ENCODE results near the gene BMPER. TPM values are rescaled to one million over a fixed set of nuclear protein-coding genes. Genes with fewer than 3 reads are reported as not detected.
A peak's percentile ranks its signal among the peaks of the same experiment; 100 is the strongest.

BMPER gene
- total RNA-seq, 1 donor from 2014 or later: 2.7 TPM

DNA sequence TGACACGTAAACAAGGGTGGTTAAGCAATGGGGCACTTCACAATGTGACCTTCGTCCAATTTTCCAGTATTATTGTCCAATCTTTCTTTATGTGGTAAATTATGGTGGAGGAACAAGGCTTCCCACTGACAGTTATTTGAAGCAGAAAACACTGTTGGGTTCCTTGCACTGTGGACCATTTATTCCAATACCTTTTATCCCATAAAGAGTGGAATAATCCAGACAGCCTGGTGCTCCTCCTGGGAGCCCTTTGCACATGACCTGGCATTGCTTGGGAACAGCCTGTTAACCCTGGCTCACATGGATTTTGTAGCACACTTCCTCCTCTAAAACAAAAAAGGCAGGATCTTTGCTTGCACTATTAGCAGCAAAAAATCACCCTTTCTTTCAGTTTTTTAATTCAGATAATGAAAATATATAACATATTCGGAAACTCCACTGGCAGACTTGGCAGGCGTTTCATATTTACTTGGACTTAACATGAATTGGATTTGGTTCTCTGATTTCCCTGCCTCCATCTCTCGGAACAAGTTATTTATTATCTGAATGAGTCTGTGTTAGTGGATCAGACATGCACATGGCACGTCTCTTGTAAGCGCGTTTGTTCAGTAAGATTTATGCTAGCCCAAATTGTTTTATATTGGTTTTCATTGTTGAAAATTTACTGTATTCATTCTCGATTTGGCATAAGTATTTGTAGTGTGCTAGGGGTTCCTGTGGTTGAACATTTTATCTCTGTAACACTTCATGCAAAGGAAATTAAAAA is 59.3 kb downstream of the BMPER start:
- DNase-seq (ENCODE audit: extremely low read depth, low read depth, low spot score): no peak

DNA sequence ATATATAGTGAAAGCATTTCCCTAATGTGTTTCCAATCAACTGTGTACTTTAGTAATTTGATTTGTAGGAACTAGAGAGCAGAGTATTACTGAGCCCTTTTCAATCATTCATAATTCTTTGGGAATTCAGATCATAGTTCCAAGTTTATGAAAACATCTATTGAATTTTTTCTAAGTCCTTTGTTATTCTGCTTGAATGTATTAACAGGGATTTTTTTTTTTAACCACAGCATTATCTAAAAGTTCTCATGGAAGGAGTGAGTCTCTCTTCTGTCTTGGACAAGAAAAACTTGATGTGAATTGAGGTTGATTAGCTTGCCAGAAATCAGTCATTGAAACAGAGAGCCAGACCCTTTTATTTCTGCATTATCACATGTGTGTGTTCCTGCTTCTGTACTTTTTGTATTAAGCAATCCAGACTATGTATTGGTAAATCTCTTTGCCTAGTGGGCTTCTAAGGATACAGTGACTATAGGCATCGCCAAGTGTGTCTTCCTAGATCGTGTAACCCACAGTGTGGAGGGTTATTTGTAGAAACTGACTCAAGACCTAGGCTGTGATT is 59.9 kb downstream of the BMPER start:
- DNase-seq (ENCODE audit: extremely low read depth, low read depth, low spot score): no peak

DNA sequence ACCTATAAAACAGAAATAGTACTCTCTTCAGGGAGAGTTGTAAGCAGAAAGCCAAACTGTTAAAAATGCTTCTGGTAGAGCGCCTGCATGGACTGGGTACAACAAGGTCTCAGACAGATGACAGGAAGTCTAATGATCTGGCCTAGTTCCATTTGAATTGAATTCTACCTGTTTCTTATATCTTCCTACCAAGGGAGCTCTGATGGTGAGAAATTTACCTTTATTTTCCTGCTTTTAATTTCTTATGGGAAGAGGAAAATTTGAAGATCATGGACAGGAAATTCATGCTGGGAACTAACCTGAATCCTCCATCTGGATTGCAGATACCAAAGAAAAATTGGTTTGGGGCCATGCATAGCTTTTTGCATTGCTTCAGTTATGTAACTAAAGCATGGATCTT is 63.3 kb downstream of the BMPER start:
- no peak for DNase-seq (ENCODE audit: extremely low read depth, low read depth, low spot score)

DNA sequence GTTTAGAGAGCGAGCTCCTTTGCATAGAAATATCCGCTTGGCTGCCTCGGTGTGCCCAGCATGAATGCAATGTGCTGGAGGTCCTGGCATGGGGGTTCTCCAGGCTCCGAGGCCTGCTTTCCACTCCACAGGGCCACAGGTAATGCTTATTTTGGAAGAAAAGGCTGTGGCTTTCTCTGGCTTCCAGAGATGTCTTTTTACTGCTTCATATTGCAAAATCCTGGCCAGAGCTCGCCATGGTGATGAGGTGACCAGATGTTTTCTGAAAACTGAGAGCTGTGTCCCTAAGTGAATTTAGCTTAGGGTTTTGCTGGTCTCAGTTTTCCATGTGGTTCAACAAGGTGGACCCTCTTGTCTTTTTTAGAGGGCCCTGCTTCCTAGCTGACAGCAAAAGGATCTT is 65.2 kb downstream of the BMPER start:
- no peak for DNase-seq (ENCODE audit: extremely low read depth, low read depth, low spot score)

DNA sequence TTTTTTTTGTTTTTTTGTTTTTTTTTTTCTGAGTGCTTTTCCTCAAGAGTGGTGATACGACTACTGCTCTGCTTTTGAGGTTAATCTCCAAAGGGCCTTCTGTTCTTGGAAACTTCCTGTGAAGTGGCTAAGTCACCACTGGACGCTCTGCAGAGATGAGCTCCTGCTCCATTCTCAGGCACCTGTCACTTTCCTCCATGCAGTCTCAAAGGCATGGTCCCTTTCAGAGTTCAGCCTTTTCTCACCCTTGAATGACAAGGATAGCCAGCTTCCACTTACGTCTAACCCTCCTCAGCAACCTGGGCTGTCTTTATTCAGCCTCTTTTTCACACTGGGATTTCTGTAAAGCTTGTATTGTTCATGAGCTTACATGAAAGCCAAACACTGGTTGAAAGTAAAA is 65.8 kb downstream of the BMPER start:
- DNase-seq (ENCODE audit: extremely low read depth, low read depth, low spot score): no peak

DNA sequence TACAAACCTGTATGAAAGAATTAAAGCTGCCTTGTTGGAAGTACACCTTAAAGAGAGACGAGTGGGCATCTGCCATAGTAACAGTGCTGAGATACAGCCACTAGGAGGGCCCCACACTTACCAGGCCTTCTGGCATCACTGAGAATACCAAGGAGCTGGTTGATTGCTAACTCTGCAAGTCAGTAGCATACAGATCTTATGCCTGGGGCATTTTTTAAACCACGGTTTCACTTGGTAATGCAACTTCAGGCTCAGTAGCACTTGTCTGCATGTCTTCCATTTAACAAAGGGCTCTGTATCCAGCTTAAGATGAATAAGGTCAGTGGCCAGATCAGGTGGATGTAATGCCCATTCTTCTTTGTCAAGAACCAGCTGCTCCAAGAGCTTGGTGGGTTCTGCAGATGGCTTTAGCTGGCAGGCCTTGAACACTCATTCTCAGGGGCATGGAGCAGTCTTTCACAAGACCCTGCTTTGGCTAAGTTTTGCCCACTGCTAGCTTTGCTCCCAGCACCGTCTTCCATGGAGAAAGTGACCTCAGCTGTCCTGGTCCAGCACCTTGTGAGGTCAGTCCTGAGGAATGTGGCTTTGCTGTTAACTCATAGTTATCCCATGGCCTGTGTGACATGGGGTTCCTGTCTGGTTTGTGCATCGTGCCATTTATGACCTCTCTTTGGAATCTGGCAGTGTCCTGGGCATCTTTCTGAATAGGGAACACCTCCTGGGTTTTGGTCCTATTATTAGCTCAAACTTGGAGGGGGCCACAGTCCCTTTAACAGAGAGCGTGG is 68.1 kb downstream of the BMPER start:
- no peak for DNase-seq (ENCODE audit: extremely low read depth, low read depth, low spot score)

DNA sequence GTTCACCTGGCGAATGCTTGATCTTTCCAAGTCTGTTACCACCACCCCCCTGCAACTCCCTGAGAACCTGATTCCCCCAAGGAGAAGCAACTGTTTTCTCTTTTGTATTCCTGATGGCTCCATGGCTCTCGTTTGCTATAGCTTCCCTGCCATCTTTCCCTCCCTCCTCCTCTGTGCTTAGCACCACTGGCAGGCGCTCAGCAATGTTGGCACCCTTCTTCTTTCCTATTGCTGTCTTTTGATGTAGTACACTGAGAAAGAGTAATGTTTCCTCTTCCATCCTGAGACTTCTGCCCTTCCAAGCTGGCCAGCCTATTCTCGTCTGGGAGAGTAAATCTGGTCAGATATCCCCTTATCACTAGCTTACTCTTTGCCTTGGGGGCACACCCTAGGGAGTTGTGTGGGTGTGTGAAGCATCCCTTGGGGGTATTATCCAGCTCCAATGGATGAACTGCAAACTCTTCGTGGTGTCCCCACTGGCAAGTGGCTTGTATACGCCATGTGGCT is 74.0 kb downstream of the BMPER start:
- DNase-seq (ENCODE audit: extremely low read depth, low read depth, low spot score): no peak

DNA sequence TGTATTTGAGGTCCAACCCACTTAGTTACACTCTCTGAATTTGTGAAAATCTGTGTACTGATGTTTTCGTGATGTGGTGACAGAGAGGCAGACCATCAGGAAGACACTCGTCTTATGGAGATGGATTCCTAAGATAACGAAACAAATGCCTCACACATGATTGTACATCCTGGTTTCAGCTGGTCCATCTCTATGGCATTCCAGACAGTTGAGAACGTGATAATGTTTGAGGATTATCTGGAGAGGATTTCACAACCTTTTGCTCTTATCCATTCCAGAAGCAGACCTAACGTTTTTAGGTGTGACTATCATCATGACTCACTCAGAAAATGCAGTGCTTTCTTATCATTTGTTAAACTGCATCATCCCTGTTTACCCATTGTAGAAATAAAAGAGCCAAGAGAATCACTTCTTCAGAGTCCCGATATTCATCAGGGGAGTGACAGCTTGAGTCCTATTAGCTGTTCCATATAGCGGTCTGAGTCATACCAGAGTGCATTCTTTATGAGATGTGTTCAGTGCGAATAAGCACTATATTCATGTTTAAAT is 74.5 kb downstream of the BMPER start:
- DNase-seq (ENCODE audit: extremely low read depth, low read depth, low spot score): no peak

DNA sequence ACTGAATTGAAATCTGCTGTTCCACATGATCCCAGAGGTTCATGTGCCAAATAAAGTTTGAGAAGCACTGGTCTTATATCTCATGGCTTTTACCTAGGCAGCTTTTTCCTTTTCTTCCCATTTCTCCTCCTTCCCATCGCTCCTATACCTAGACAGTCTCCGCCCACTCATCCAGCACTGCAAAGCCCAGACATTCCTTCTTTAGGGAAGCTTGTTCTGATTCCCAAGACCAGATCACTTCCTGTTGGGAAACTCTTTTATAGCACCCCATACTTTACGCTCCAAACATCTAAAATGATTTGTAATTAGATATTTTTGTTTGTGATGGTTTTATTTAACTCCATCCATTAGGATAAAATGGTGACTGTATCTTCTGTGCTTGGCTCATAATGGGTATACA is 75.9 kb downstream of the BMPER start:
- DNase-seq (ENCODE audit: extremely low read depth, low read depth, low spot score): no peak

DNA sequence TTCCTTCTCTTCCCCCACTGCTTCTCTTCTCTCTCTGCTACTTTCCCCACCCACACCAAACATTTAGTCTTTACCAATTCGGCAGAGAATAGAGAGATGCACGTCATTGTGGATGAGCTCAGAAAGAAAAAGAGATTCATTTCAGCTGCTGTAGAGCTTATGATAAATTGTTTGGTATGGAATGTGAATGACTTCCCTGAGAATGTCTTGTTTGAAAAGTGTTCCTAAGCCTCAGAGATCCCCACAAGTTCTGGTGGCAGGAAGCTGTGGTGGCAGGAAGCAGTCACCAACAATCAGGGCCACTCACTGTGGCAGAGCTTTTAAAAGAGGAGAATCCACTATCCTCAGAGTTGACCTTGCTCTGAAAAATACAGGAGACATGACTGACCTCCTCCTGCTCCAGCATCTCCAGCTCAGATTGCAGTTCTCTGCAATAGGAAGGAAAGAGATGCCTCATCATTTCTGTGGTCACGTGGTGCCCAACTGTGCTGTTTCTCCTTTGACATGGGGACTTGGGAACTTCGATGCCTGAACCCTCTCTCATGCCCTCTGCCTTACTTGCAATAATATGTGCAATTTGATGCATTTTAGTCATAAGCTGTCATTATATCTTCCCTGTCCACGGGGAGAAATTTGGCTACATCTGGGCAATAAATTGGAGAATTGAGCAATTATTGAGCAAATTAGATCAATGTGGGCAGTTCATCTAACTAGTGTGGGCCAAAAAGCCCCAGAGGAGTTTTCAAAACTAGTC is 76.5 kb downstream of the BMPER start:
- DNase-seq (ENCODE audit: extremely low read depth, low read depth, low spot score): no peak

DNA sequence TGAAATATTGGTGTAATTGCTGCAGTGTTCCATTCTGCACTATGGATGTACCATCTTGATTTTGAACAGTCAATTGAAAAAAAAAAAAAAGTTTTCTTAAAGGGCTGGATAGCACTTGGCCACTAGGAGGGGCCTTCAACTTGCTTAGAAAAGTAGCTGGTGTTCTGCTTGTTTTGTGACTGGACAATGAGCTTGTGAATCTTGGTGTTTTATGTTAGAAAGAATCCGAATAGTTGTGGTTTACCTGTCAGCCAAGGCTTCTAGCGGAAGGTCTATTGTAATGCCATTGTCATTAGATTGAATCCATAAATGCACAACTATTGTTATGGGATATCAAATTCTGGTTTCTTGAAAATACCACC is 77.1 kb downstream of the BMPER start:
- no peak for DNase-seq (ENCODE audit: extremely low read depth, low read depth, low spot score)

DNA sequence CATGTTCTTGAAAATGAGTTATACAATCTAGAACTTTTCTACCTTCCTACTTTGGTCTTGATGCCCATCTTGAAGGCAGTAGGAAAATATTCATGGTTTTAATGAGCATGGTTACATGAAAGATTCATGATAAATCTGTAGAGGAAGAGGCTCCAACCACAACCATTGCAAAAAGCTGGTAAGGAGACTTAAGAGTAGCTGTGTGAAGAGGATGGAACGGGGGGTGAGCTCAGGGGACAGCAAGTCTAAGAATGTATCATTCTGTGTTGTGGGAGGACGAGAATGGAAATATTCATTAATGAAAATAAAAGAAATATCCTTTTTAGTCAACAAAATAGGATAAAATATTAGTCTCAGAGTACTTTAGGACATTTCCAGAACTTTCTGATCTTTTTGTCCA is 81.1 kb downstream of the BMPER start:
- no peak for DNase-seq (ENCODE audit: extremely low read depth, low read depth, low spot score)

DNA sequence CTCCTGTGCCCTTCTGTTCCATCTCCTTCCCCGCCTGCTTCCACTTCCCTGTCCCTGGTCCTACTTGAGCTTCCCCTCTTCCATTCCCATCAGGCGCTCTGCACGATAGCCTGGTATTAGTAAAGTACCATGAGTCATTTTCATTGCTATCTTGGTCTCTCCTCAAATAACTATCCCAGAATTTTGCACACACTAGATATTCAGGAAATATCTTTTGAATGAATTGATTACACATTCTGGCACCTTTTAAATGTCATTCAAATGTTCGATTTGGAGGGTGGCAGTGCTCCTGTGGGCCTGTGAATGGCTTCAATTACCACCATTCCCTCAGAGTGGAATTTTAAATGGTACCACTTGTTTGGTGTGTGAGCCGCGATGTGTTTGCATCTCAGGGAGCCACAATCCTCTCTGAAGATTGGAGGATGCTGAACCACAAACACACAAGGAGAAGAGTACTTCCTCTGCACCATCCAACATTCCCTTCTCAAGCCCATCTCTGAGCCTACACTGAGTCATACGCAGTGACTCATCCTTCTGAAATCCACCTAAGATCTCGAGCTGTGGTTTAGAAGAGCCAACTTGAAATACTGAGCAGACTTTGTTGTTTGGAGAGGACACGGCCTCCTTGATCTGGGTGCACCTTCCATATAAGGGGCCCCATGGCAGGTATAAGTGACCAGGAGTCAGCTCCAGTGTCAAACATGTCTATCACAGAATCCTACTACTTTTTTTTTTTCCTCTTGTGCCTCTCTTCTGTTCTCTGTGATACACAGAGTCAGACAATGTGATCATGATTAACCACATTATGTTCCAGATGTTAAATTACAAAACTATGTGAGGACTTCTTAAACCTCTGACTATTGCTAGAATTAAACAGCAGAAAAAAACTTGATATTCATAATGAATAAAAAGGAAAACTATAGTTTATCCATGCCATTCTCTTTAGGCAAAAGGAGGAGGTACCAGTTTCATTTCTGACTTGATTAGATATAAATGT is 81.9 kb downstream of the BMPER start:
- DNase-seq (ENCODE audit: extremely low read depth, low read depth, low spot score): peak; percentile 65

DNA sequence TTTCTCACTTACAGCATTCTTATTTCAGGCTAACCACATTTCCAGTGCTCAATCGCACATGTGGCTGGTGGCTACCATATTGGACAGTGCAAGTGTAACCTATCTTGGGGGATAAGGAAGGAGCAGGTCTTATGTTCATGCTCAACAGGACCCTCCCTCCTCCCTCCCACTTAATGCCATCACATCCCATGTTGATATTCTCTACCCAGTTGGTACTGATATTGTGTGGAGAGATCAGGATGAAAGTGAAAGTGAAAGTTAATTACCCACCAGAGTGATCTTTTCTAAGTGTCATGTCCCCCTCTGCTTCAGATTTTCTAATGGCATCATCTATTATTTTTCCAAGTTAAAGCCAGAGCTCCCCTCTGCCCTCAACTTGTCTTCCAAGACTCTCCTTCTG is 91.6 kb downstream of the BMPER start:
- DNase-seq (ENCODE audit: extremely low read depth, low read depth, low spot score): no peak

DNA sequence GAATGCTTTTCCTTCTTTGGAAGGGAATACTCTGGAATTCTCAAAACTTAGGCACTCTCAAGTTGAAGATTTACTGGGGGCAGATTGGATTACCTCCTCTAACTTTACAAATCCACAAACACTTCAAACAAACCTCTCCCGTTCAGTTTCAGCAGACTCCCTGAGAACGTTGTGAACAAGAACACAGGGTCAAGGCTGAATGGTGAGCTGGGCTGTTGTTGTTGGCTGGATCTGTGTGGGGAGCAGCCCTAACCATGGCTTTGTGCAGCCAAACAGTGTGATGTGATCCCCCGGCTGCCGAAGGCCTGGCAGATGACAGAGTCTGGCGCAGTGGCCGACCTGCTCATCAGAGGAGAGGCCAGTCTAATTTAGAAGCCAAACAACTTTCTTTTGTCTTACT is 93.1 kb downstream of the BMPER start:
- DNase-seq (ENCODE audit: extremely low read depth, low read depth, low spot score): no peak

DNA sequence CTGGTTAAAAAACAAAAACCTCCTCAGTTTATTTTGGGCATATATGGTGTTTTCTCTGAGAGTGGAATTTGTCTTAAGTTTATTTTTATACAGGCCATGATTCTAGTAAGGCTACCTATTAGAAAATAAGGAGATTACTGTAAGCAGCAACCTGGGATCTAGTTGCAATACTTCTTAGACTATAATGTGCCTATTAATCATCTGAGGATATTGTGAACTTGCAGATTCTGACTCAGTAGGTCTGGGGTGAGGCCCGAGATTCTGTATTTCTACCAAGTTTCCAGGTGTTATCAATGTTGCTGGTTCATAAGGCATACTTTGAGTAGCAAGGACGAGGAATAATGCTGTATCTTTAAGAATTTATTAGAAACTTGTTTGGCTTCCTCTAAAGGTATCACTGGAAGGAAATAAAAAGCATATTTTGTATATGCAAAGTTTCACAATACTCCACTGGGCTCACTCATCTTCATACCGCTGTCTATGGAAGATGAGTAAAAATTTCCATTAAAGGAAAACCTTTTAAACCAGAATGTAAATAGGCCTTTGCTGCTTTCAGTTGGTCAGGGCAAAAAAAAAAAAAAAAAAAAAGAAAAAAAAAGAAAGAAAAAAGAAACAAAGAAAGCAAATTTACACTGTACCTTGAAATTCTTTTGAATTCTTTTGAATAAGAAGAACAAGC is 105.8 kb downstream of the BMPER start:
- DNase-seq (ENCODE audit: extremely low read depth, low read depth, low spot score): no peak

DNA sequence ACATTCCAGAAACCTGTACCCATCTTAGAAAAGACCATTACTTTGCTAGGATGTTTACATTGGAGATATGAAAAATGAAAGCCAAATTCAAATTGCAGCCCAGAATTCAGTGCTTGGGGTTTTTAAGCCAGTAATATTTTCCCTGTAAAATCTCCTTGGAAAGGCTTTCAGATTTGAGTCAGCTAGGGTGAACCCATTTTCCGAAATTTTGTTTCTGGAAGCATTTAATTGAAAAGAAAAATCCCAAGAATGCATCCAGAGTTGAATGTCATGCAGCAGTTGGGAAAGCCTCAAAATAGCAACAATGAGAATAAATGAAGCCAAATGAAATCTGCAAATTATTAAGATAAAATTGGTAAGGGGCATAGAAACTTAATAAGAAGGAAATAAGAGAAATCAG is 106.4 kb downstream of the BMPER start:
- DNase-seq (ENCODE audit: extremely low read depth, low read depth, low spot score): no peak

DNA sequence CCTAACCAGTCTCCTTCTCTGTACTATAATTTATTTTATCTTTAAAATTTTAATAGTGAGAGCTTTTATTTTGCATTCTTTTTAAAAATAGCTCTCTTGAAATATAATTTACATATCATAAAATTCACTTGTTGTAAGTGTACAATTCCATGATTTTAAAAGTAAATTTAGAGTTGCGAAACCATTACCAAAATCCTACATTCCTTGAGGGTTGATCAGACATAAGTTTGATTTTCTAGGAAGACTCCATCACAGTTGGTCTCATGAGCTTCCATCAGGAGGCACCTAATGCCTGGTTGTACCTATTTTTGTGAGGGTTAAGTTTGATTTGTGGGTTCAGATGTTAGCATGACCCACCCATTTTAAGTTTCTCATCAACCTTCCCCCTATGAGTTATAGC is 108.1 kb downstream of the BMPER start:
- no peak for DNase-seq (ENCODE audit: extremely low read depth, low read depth, low spot score)

DNA sequence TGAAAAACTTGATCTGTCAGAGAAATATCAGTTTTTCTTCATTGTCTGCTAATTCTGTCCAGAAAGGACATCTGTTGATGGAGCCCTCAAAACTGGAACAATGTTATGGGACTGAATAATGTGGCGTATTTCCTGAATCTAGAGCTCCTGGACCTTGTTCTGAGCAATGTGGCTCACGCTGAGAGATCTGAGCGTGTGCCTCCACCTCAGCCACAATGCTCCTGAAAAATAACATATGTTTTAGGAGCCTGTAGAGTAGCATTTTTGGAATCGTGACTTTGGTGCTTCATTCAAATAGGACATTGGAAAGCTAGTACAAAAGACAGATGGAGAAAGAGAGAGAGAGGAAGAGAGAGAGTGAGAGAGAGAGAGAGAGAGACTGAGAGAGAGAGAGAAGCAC is 110.3 kb downstream of the BMPER start:
- no peak for DNase-seq (ENCODE audit: extremely low read depth, low read depth, low spot score)

All from glomerular endothelial cell (primary cell).